ENCODE data around the gene HUNK. TPM values are rescaled to one million over a fixed set of nuclear protein-coding genes. Genes with fewer than 3 reads are reported as not detected.
"Not testable (repeated sequence)": the region's sequence is repeated elsewhere in the genome, so short reads cannot be mapped to it uniquely, and the experiment has no call there.

Gene HUNK
- polyA plus RNA-seq, 3 donors from 2014 or later: not detected

GRCh38 chr21:32038751-32039150 lies 165.9 kb downstream of the HUNK start:
- not testable (repeated sequence) for DNase-seq, H3K9me3 Mint-ChIP-seq, H3K4me3 Mint-ChIP-seq, H3K36me3 Mint-ChIP-seq, H3K4me1 Mint-ChIP-seq, H3K27ac Mint-ChIP-seq
- H3K27me3 Mint-ChIP-seq (ENCODE audit: low read depth in 3 of 3): peaks cover 5 to 11% (median 6%) of the 10 kb centered on the region in 3 donors

GRCh38 chr21:32043458-32043857 lies 170.6 kb downstream of the HUNK start:
- H3K9me3 Mint-ChIP-seq: peaks cover 0 to 3% (median 0%) of the 10 kb centered on the region in 6 donors
- H3K36me3 Mint-ChIP-seq: no peaks in the 10 kb centered on the region
- no peaks in the 10 kb centered on the region for H3K4me1 Mint-ChIP-seq
- H3K27ac Mint-ChIP-seq: no peak overlapping the region
- peaks cover 0 to 9% (median 5%) of the 10 kb centered on the region in 3 donors for H3K27me3 Mint-ChIP-seq (ENCODE audit: low read depth in 3 of 3)
- no peak overlapping the region for H3K4me3 Mint-ChIP-seq
- no peak for DNase-seq

- Mint-ChIP-seq H3K27ac (no peak overlapping the region), H3K4me3 (no peak overlapping the region), H3K36me3 (no peaks in the 10 kb centered on the region), H3K4me1 (no peaks in the 10 kb centered on the region), H3K27me3 (ENCODE audit: low read depth in 3 of 3) (peaks cover 0 to 5% (median 5%) of the 10 kb centered on the region in 3 donors), H3K9me3 (peaks cover 0 to 3% (median 0%) of the 10 kb centered on the region in 6 donors)
- DNase-seq: no peak
These were observed 171.7 kb downstream of the HUNK start for GRCh38 chr21:32044205-32045180.

- Mint-ChIP-seq H3K27me3 (ENCODE audit: low read depth in 3 of 3) (peaks cover 0 to 3% (median 2%) of the 10 kb centered on the region in 3 donors), H3K27ac (no peak overlapping the region), H3K4me3 (no peak overlapping the region), H3K4me1 (no peaks in the 10 kb centered on the region), H3K36me3 (no peaks in the 10 kb centered on the region), H3K9me3 (peaks cover 0 to 4% (median 0%) of the 10 kb centered on the region in 6 donors)
- DNase-seq: no peak
These were observed 173.4 kb downstream of the HUNK start for GRCh38 chr21:32046191-32046590.

- no peak overlapping the region for H3K27ac Mint-ChIP-seq
- peaks cover 0 to 9% (median 4%) of the 10 kb centered on the region in 6 donors for H3K9me3 Mint-ChIP-seq
- no peaks in the 10 kb centered on the region for H3K4me1 Mint-ChIP-seq
- H3K27me3 Mint-ChIP-seq (ENCODE audit: low read depth in 3 of 3): peaks cover 0 to 2% (median 2%) of the 10 kb centered on the region in 3 donors
- H3K4me3 Mint-ChIP-seq: no peak overlapping the region
- no peaks in the 10 kb centered on the region for H3K36me3 Mint-ChIP-seq
- no peak for DNase-seq
These were observed 175.5 kb downstream of the HUNK start for GRCh38 chr21:32048353-32048752.

Other genes starting within 250 kb of the HUNK start
- gene SOD1, start 213.3 kb upstream of the HUNK start, polyA plus RNA-seq: 100 to 1,000 TPM; 265 to 433 (median 333) TPM
- gene SCAF4, start 140.9 kb upstream of the HUNK start, polyA plus RNA-seq: 10 to 100 TPM in 2 of 3 donors, 1 to 10 TPM in 1; 9.3 to 33.3 (median 10.7) TPM